Peyer's patch (tissue), 4 donors: ENCODE measurements around the gene IP6K1.

Source experiments
- POLR2A ChIP-seq, 2 donors: fragments of 450-650 bp; IDR thresholded peaks; one replicate each; pipeline ENCODE4 v1.5.1; 2017; ENCODE audit warnings: antibody characterized with exemption in 2 of 2, mild to moderate bottlenecking in 2 of 2, moderate library complexity in 2 of 2
- TF ChIP-seq, protein P1 (sequence below), 6 experiments: fragments of 450-650 bp in 4 of 6; fragments of 200-600 bp in 2 of 6; sonication (generic) in 1 of 6; IDR thresholded peaks; one replicate each; pipeline ENCODE4 v1.5.1; 2017 to 2019; ENCODE audit warnings: antibody characterized with exemption in 6 of 6, mild to moderate bottlenecking in 3 of 6, moderate library complexity in 1 of 6

DNA sequence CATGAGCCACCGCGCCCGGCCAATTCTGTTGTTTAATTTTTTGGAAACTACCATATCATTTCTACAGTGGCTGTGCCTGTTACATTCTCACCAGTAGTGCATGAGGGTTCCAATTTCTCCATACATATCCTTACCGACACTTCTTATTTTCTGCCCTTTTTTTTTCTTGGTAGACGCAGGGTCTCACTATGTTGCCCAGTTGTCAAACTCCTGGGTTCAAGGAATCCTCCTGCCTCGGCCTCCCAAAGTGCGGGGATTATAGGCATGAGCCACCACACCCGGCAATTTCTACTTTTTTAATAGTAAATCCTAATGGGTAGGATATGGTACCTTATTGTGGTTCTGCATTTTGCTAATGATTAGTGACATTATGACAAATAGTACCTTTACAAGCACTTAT lies 76.5 kb downstream of the IP6K1 start:
- TF ChIP-seq, protein P1, sequence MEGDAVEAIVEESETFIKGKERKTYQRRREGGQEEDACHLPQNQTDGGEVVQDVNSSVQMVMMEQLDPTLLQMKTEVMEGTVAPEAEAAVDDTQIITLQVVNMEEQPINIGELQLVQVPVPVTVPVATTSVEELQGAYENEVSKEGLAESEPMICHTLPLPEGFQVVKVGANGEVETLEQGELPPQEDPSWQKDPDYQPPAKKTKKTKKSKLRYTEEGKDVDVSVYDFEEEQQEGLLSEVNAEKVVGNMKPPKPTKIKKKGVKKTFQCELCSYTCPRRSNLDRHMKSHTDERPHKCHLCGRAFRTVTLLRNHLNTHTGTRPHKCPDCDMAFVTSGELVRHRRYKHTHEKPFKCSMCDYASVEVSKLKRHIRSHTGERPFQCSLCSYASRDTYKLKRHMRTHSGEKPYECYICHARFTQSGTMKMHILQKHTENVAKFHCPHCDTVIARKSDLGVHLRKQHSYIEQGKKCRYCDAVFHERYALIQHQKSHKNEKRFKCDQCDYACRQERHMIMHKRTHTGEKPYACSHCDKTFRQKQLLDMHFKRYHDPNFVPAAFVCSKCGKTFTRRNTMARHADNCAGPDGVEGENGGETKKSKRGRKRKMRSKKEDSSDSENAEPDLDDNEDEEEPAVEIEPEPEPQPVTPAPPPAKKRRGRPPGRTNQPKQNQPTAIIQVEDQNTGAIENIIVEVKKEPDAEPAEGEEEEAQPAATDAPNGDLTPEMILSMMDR (IDR thresholded peaks at IDR 0.05) = no peak
- no peak for TF ChIP-seq POLR2A (IDR thresholded peaks at IDR 0.05)
